Measurements from ENCODE around the gene CD320. TPM values are rescaled to one million over a fixed set of nuclear protein-coding genes. Genes with fewer than 3 reads are reported as not detected.

Gene CD320
- total RNA-seq, 3 donors from 2014 or later (not counting 1 experiment from before 2014, with no cell fraction given) = 17.0 to 47.1 (median 38.7) TPM

- H3K4me1 Mint-ChIP-seq = peaks cover 5 to 10% of the 10 kb centered on the region in 2 donors
- no peak for DNase-seq
Measured at GRCh38 chr19:8254286-8255001, 53.7 kb downstream of the CD320 start.

DNA sequence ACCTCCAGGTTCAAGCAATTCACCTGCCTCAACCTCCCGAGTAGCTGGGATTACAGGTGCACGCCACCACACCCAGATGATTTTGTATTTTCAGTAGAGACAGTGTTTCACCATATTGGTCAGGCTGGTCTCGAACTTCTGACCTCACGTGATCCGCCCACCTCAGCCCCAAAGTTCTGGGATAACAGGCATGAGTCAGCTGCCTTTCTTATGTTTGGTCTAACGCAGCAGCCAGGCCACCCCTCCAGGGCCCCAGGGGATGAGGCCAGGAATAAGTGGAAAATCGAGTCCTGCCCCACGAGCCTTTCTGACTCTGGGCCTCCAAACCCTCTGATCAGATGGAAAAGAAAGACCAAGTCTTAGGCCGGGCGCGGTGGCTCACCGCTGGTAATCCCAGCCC is 54.5 kb downstream of the CD320 start:
- H3K4me3 ChIP-seq (ENCODE audit: low read length) = no peak overlapping the region
- 93% methylated on average over 12 of the region's 12 CpGs for WGBS (ENCODE audit: insufficient coverage)
- ATAC-seq = no peak
- peaks cover 8% of the 10 kb centered on the region for H3K4me1 ChIP-seq (ENCODE audit: control insufficient read depth, insufficient read depth, low read length)
- H3K36me3 ChIP-seq (ENCODE audit: control insufficient read depth, insufficient read depth, low read length) = peaks cover 32% of the 10 kb centered on the region
- H3K27ac ChIP-seq (ENCODE audit: low read length) = no peak overlapping the region
- no peak for DNase-seq
- Mint-ChIP-seq H3K36me3 (no peaks in the 10 kb centered on the region), H3K4me3 (no peak overlapping the region), H3K4me1 (peaks cover 5 to 12% of the 10 kb centered on the region in 2 donors), H3K9me3 (no peaks in the 10 kb centered on the region), H3K27ac (no peak overlapping the region), H3K27me3 (ENCODE audit: low read depth in 2 of 2) (no peaks in the 10 kb centered on the region)
- no peaks in the 10 kb centered on the region for H3K9me3 ChIP-seq (ENCODE audit: control insufficient read depth, insufficient read depth, low read length)
- TF ChIP-seq CTCF (IDR thresholded peaks at IDR 0.05) = no peak
- no peaks in the 10 kb centered on the region for H3K27me3 ChIP-seq (ENCODE audit: control insufficient read depth, insufficient read depth, low read length)
- intact Hi-C loops (cut with micrococcal nuclease) = loop anchor here (1.0 kb wide), 2 partner anchors 95 to 309 kb away; no protein-coding TSS in a partner anchor

More at GRCh38 chr19:8254286-8255001, 53.7 kb downstream of the CD320 start:
- no peaks in the 10 kb centered on the region for H3K9me3 ChIP-seq (ENCODE audit: control insufficient read depth, insufficient read depth, low read length)
- Mint-ChIP-seq H3K27ac (no peak overlapping the region), H3K9me3 (no peaks in the 10 kb centered on the region), H3K36me3 (no peaks in the 10 kb centered on the region), H3K27me3 (ENCODE audit: low read depth in 2 of 2) (no peaks in the 10 kb centered on the region), H3K4me3 (no peak overlapping the region)
- H3K4me1 ChIP-seq (ENCODE audit: control insufficient read depth, insufficient read depth, low read length) = peaks cover 8% of the 10 kb centered on the region
- no peak for TF ChIP-seq CTCF (IDR thresholded peaks at IDR 0.05)
- peaks cover 32% of the 10 kb centered on the region for H3K36me3 ChIP-seq (ENCODE audit: control insufficient read depth, insufficient read depth, low read length)
- H3K27ac ChIP-seq (ENCODE audit: low read length) = no peak overlapping the region
- no peaks in the 10 kb centered on the region for H3K27me3 ChIP-seq (ENCODE audit: control insufficient read depth, insufficient read depth, low read length)
- no peak for ATAC-seq
- no peak overlapping the region for H3K4me3 ChIP-seq (ENCODE audit: low read length)
- 96% methylated on average over 9 of the region's 11 CpGs for WGBS (ENCODE audit: insufficient coverage)
- intact Hi-C loops (cut with micrococcal nuclease) = no loop called here

- 35% methylated on average over 13 of the region's 13 CpGs for WGBS (ENCODE audit: insufficient coverage)
- peak; percentile 85 to 98 (median 95) for ATAC-seq
- Histone ChIP-seq H3K36me3 (ENCODE audit: control insufficient read depth, insufficient read depth, low read length) (peaks cover 32% of the 10 kb centered on the region), H3K4me3 (ENCODE audit: low read length) (no peak overlapping the region), H3K27ac (ENCODE audit: low read length) (no peak overlapping the region), H3K27me3 (ENCODE audit: control insufficient read depth, insufficient read depth, low read length) (no peaks in the 10 kb centered on the region), H3K9me3 (ENCODE audit: control insufficient read depth, insufficient read depth, low read length) (no peaks in the 10 kb centered on the region), H3K4me1 (ENCODE audit: control insufficient read depth, insufficient read depth, low read length) (peaks cover 8% of the 10 kb centered on the region)
- intact Hi-C loops (cut with micrococcal nuclease) = loop anchor here (1.0 kb wide), 2 partner anchors 95 to 309 kb away; no protein-coding TSS in a partner anchor
- Mint-ChIP-seq H3K9me3 (peaks cover 0 to 3% of the 10 kb centered on the region in 2 donors), H3K4me3 (no peak overlapping the region), H3K27ac (peak overlapping the region in 1 of 2 donors; percentile 80), H3K36me3 (no peaks in the 10 kb centered on the region), H3K4me1 (peaks cover 5 to 18% of the 10 kb centered on the region in 2 donors), H3K27me3 (ENCODE audit: low read depth in 2 of 2) (no peaks in the 10 kb centered on the region)
- DNase-seq = peak; percentile 86 to 90
- TF ChIP-seq CTCF (IDR thresholded peaks at IDR 0.05) = peak; percentile 91
Measured at GRCh38 chr19:8252922-8253589, 55.1 kb downstream of the CD320 start.

Other genes starting within 250 kb of the CD320 start
- gene FBN3, start 158.8 kb downstream of the CD320 start, total RNA-seq = under 1 TPM in 1 of 3 donors, not detected in 2; 0.25 TPM
- gene CERS4, start 99.0 kb downstream of the CD320 start, total RNA-seq = 10 to 100 TPM; 50.0 to 70.8 (median 69.8) TPM
- gene NDUFA7, start 13.0 kb upstream of the CD320 start, total RNA-seq = 10 to 100 TPM; 19.3 to 28.5 (median 28.4) TPM
- gene RPS28, start 13.1 kb upstream of the CD320 start, total RNA-seq = 1,000 to 10,000 TPM; 1,133 to 1,486 (median 1,403) TPM
- gene KANK3, start 34.9 kb upstream of the CD320 start, total RNA-seq = 10 to 100 TPM in 1 of 3 donors, 1 to 10 TPM in 2; 5.7 to 16.9 (median 8.4) TPM
- gene ANGPTL4, start 55.8 kb upstream of the CD320 start, total RNA-seq = not detected
- 100 to 1,000 TPM; 101 to 116 (median 108) TPM for gene RAB11B, start 82.0 kb upstream of the CD320 start, total RNA-seq
- gene MARCHF2, start 104.9 kb upstream of the CD320 start, total RNA-seq = 10 to 100 TPM; 32.4 to 42.3 (median 37.2) TPM
- 100 to 1,000 TPM; 272 to 300 (median 299) TPM for gene HNRNPM, start 136.6 kb upstream of the CD320 start, total RNA-seq
- 10 to 100 TPM in 1 of 3 donors, 1 to 10 TPM in 2; 7.7 to 17.5 (median 9.0) TPM for gene PRAM1, start 194.3 kb upstream of the CD320 start, total RNA-seq
- 10 to 100 TPM; 42.1 to 46.4 (median 42.3) TPM for gene ZNF414, start 205.8 kb upstream of the CD320 start, total RNA-seq